ENCODE data around the gene KIRREL2.
"Not testable (repeated sequence)": the region's sequence is repeated elsewhere in the genome, so short reads cannot be mapped to it uniquely, and the experiment has no call there.

The KIRREL2 gene

DNA sequence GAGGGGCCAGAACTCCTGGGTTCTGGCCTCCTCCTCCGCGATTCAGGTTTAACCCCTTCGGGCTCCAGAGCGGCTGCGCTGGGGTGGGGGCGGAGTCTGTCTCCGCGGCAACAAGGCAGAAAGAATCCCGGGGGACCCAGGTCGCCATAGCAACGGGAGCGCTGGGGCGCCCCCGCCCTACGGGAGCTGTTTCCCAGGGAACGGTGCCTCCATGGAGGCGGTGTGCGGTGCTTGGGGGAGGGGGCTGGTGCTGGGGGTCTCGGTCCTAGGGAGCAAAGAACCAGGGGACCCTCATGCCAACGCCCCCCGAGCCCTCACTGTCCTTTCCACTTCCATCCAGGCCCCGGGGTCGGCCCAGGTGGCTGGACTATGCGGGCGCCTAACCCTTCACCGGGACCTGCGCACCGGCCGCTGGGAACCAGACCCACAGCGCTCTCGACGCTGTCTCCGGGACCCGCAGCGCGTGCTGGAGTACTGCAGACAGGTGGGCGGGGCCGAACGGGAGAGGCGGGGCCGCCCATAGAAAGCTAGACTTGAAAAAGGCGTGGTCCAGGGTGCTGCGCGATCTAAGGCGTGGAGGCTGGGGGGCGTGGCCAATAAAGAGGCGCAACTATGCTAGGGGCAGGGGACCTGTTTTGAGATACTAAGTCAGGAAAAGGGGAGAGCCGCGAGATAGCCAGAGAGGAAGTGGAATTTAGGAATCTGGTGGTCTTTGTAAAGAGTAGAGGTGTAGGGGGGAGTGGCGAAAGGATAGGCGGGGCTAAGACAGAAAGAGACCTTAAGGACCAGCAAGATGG is 12.8 kb downstream of the KIRREL2 start:
- DNase-seq (ENCODE audit: low read depth in 2 of 2), result peak; percentile 55 to 83

DNA sequence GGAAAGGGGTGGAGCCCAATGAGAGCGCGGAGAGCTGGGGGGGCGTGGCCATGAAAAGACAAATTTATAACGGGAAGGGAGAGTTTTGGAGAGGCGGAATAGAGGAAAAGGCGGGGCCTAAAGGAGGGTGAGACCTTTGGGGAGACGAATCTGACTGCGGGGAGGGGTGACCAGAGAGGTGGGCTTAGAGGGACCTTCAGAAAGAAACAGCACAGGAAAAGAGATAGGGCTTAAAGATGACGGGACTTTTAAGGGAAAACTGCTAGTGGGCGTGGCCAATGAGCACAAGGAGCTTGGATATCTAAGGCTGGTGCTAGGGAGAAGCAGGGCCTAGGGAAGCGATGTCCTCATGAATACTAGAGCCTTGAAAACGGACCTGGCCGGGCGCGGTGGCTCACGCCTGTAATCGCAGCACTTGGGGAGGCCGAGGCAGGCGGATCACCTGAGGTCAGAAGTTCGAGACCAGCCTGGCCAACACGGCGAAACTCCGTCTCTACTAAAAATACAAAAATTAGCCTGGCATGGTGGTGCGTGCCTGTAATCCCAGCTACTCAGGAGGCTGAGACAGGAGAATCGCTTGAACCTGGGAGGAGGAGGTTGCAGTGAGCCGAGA is 13.5 kb downstream of the KIRREL2 start:
- peak in 1 of 2 experiments; percentile 53 for DNase-seq (ENCODE audit: low read depth in 2 of 2)

DNA sequence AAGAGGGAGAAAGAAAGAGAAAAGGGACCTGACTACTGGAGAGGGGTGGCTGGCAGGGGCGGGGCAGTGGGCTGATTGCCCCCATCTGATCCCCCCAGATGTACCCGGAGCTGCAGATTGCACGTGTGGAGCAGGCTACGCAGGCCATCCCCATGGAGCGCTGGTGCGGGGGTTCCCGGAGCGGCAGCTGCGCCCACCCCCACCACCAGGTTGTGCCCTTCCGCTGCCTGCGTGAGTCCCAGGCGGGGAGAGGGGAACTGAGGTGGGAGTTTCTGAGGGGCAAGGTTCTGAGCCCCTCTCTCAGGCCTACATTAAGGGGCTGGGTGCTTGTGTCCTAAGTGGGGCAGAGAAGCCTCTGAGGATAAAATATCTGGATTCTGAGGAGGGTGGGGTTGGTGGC is 14.1 kb downstream of the KIRREL2 start:
- no peak for DNase-seq (ENCODE audit: low read depth in 2 of 2)

DNA sequence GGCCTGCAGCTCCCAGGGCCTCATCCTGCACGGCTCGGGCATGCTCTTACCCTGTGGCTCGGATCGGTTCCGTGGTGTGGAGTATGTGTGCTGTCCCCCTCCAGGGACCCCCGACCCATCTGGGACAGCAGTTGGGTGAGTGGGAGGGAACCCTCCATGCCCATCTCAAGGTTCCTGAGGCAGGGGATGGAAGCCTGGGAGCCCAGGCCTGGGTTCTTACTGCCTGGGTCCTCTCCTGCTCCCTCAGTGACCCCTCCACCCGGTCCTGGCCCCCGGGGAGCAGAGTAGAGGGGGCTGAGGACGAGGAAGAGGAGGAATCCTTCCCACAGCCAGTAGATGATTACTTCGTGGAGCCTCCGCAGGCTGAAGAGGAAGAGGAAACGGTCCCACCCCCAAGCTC is 14.9 kb downstream of the KIRREL2 start:
- no peak for DNase-seq (ENCODE audit: low read depth in 2 of 2)

DNA sequence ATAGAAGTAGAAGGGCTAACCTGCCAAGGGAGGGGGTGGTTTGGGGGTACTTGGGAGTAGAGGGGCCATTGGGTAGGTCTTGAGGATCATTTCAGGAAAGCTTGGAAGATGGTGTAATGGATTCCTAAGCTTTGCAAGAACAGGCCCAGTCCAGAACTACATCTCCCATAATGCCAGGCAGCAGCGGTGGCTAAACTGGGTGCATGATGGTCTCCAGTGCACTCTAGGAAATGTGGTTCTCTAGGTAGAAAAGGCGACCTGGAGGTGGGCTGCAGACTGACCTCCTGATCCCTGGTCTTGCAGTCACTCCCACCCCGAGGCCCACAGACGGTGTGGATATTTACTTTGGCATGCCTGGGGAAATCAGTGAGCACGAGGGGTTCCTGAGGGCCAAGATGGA is 15.5 kb downstream of the KIRREL2 start:
- no peak for DNase-seq (ENCODE audit: low read depth in 2 of 2)

DNA sequence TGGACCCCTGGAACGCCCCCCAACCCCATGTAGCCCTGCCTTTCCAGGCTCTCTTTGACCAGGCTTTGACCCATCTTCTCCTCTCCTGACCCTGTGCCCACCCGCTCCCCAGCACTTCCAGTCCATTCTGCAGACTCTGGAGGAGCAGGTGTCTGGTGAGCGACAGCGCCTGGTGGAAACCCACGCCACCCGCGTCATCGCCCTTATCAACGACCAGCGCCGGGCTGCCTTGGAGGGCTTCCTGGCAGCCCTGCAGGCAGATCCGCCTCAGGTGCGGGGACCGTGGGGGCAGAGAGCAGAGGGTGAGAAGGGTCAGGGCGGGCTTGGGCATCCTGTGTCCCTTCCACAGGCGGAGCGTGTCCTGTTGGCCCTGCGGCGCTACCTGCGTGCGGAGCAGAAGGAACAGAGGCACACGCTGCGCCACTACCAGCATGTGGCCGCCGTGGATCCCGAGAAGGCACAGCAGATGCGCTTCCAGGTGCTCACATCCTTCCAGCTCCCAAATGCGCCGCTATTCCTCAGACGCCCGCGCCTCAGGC is 17.8 kb downstream of the KIRREL2 start:
- DNase-seq (ENCODE audit: low read depth in 2 of 2), result no peak

DNA sequence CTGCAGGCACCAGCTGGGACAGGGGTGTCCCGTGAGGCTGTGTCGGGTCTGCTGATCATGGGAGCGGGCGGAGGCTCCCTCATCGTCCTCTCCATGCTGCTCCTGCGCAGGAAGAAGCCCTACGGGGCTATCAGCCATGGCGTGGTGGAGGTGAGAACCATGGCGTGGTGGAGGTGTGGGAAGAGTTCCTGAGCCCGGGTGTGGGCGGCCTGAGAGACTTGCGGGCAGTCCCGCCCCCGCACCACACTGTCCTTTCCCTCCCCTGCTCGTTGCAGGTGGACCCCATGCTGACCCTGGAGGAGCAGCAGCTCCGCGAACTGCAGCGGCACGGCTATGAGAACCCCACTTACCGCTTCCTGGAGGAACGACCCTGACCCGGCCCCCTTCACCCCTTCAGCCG is 22.4 kb downstream of the KIRREL2 start:
- no peak for DNase-seq (ENCODE audit: low read depth in 2 of 2)

DNA sequence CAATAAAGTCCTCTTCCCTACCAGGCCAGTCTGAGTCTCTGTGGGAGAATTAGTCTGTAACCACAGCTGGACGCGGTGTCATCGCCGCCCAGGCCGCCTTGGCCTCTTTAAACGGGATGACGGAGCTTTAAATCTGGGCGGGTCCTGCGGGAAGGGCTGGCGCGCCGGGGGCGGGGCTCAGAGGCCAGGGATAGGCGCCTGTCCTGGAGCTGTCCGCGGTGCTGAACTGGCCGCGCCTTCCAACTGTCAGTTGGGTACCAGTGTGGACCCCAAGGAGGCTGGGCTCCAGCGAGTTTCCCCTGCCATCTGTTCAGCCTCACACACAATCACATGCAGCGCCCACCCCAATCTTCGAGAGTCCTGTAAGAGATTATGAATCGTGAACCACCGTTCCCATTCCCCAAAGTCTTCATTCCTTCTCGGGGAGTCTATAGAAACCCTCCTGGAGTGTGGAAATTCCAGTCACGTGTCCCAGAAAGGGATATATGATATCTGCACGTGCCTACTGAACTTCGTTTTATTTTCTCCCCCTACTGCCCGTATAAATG is 23.1 kb downstream of the KIRREL2 start:
- peak; percentile 61 to 87 for DNase-seq (ENCODE audit: low read depth in 2 of 2)

DNA sequence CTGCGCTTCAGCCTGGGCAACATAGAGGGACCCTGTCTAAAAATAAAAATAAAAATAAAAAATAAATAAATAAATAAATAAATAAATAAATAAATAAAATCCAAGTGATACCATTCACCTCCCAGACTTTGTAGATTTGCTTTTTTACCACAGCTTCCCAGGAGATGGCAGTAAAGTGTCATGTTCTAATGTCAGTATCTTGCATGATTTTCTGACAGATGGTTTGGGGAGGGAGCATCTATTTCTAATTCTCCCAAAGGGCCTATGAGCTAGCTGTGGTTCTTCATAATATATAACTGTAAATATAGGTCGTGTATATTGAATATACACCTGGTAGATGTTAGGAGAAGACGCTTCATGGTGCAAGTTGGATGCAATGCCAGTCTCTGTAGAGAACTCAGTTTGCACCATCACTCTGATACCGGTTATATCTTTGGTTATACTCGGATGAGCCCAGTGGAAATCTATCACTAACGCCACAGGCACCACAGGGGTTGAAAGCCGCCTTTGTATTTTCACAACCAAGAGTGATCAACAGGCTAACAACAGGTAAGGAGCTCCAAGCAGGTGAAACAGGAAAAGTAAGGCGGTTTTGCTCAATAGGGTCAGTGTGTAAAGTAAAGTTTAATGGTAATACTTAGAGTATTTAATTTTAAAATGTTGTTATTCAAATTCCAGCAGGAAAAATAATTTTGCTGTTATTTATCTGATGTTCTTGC is 25.6 kb downstream of the KIRREL2 start:
- DNase-seq (ENCODE audit: low read depth in 2 of 2), result no peak

DNA sequence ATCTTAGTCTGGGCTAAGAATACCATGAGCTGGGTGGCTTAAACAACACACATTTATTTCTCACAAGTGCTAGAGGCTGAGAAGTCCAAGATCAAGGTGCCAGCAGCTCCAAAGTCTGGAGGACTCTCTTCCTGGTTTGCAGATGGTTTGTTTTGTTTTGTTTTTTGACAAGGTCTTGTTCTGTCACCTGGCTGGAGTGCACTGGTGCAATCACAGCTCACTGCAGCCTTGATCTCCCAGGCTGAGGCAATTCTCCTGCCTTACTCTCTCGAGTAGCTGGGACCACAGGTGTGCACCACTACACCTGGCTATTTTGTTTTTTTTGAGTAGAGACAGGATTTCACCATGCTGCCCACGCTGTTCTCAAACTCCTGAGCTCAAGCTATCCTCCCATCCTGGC is 27.2 kb downstream of the KIRREL2 start:
- DNase-seq (ENCODE audit: low read depth in 2 of 2), result no peak

DNA sequence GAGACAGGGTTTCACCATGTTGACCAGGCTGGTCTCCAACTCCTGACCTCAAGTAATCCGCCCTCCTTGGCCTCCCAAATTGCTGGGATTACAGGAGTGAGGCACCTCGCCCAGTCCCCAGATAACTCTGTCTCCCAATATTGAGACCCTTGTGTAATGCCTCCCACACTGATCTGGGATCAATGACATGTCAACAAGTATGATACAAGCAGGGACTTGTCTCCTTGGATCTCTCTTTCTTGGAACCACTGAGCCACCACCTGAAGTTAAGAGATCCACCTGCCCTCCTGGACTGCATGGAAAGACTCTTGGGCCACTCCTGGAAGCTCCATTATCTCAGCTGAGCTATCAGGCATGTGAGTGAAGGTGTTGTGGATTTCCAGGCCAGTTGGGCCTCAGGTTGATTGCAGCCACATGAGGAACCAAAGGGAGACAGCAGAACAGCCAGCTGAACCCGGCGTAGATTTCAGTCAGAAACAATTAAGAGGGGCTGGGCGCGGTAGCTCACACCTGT is 28.6 kb downstream of the KIRREL2 start:
- no peak for DNase-seq (ENCODE audit: low read depth in 2 of 2)

DNA sequence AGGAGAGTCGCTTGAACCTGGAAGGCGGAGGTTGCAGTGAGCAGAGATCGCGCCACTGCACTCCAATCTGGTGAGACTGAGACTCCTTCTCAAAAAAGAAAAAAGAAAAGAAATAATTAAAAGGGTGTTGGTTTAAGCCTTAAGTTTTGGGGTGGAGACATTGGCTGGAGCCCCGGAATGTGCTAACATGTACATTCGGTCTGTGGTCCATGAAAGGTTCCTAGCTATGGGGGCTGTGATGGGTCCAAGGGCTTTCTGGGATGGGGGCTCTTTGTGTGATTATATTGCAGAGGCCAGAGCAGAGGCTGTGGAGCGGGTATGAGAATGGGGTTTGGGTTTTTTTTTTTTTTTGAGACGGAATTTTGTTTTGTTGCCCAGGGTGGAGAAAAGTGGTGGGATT is 29.2 kb downstream of the KIRREL2 start:
- no peak for DNase-seq (ENCODE audit: low read depth in 2 of 2)

DNA sequence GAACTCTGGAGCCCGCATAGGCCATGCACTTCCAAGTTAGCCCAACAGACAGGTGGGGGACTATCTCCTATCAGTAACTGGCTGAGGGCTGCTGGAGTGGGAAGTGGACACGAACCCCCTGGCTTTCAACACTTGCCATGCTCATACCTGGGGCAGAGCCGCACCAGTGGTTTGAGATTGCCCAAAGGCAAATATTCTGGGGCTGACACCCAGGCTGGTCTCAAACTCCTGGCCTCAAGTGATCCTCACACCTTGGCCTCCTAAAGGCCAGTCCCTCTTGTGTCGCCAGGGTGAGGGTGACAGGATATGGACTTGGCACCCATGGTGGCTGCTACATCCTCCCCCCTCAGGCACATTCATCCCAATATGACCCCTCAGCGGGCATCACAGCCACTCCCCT is 30.5 kb downstream of the KIRREL2 start:
- DNase-seq (ENCODE audit: low read depth in 2 of 2), result no peak

DNA sequence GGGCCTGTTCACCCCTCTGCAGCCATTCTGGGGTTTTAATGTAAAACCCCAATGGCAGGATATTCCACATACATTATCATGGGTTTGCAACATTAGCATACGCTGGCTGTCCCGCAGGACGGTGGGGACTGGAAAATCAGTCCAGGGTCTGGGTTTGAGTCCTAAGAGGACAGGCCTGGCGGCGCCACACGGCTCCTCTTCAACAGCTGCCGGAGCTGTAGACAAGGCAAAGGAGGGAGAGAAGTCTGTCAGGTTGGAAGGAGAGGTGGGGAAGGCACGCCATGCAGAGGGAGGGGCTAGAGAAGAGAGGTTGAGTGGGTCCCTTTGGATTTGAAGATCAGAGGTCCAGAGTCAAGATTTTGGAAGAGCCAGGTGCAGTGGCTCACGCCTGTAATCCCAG is 31.7 kb downstream of the KIRREL2 start:
- no peak for DNase-seq (ENCODE audit: low read depth in 2 of 2)

DNA sequence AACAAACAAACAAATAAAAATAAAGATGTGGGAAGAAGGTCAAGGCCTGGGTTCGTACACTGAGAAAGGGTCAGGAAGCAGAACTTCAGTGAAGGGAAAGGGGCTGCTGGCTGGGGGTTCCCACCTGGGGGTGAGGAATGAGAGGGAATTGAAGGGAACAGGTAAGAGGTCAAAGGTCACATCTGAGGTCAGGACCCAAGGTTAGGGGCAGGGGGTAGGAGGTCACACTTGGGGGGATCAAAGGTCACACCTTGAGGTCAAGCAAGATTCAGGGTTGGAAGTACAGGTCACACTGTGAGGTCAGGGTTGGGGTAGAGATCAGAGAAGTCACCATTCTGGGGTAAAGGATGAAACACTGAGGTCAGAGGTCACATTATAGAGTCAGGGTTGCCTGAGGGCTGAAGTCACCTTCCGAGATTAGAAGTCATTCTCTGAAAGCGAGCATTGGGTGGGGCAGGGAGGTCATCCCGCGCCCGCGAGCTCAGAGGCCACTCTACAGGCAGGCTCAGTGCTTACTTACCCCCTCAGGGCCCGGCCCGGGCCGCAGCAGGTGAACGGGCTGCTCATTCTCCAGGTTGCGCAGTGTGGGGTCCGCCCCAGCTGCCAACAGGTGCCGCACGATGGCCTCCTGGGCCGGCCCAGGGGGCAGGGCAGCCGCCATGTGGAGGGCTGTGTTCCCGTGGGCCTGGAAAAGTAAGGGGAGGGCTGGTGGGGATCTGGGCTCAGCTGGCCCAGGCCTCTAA is 32.8 kb downstream of the KIRREL2 start:
- DNase-seq (ENCODE audit: low read depth in 2 of 2), result no peak

DNA sequence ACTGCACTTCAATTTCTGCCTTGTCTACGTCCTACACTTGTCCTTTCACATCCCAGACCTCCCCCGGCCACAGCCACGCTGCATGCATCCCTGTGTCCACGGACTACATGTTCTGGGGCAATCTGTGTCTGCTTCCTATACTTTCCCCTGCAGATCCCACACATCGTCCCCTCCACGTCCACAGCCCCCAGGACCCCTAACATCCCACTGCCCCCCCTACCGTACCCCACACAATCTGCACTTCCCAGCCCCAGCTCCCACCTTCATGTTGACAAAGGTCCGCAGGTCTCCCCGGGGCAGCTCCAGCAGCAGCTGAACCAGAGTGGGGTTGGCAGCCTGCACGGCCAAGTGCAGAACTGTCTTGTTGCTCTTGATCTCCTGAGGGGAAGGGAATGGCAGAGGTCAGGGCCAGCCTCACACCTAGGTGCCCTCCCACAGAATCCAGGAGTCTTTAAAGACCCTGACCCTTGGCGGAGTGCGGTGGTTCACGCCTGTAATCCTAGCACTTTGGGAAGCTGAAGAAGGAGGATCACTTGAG is 33.5 kb downstream of the KIRREL2 start:
- DNase-seq (ENCODE audit: low read depth in 2 of 2), result no peak

DNA sequence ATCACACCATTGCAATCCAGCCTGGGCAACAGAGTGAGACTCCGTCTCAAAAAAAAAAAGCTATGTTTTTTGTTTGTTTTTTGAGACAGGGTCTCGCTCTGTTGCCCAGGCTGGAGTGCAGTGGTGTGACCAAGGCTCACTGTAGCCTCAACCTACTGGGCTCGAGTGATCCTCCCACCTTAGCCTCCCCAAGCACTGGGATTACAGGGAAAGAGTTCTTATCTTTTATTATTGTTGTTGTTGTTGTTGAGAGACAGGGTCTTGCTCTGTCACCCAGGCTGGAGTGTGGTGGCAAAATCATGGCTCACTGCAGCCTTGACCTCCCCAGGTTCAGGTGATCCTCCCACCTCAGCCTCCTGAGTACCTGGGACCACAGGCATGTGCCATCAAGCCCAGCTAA is 35.1 kb downstream of the KIRREL2 start:
- DNase-seq (ENCODE audit: low read depth in 2 of 2), result not testable (repeated sequence)

DNA sequence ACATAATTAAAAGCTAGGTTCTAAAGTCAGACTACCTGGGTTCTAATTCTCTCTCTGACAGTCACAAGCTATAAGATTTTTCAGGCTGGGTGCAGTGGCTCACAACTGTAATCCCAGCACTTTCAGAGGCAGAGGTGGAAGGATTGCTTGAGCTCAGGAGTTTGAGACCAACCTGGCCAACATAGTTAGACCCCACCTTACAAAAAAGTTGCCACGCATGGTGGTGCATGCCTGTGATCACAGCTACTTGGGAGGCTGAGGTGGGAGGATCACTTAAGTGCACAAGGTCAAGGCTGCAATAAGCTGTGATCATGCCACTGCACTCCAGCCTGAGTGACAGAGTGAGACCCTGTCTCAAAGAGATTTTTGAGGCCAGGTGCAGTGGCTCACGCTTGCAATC is 37.6 kb downstream of the KIRREL2 start:
- DNase-seq (ENCODE audit: low read depth in 2 of 2), result no peak

DNA sequence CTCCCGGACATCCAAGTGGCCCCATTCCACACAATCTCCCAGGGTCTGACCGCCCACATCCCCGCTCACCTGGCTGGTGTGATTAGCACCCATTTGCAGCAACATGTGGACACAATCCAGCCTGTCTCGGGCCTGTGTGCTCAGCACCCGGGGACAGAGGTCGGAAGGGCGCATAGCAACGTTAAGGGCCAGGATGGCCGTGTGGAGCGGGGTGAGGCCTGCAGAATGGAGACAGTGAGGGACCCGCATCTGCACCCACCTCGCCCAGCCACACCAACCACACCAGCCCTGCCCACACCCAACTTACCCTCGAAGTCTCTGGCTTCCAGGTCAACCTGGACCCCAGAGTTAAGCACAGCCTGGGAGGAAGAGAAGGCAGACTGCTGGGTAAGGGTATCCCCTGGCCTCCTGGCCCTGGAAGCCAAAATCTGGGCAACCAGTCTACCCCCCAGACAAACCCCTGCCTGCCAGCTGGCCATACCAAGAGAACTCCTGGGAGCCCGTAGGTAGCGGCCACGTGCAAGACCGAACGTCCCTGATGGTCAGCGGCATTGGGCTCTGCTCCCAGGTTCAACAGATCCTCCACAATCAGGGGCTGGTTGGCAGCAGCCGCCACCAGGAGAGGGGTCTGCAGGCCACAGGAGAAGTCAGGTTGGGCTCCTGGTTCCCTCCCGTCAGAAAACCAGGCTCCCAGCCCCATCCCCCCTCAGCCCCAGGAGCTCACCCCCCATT is 39.4 kb downstream of the KIRREL2 start:
- no peak for DNase-seq (ENCODE audit: low read depth in 2 of 2)

DNA sequence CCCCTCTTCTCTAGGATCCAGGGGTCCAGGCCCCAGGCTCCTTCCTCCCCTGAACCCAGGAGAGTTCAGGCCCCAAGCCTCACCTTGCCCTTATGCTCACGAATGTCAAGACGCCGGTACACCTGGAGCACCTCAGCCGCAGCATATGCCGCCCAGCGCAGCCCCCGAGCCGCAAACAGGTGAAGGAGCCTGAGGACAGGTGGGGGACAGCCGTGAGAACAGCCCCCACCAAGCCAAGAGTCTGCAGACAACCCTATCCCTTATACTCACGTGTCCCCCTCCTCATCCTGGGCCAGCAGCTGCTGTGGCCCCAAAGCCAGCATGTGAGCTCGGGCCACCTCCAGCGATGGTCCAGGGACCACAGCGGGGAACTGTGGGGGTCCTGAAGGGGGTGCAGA is 39.9 kb downstream of the KIRREL2 start:
- DNase-seq (ENCODE audit: low read depth in 2 of 2), result no peak
